Neural cell (in vitro differentiated cells): ENCODE data around the gene STX5.

Experiments
- RAD21 ChIP-seq: fragments of 450-650 bp; conservative IDR thresholded peaks from 2 replicates; pipeline ENCODE4 v1.6.1; 2014; ENCODE audit warnings: antibody characterized with exemption, mild to moderate bottlenecking, moderate library complexity
- TF ChIP-seq, protein P1 (sequence below): fragments of 450-650 bp; IDR thresholded peaks from 2 replicates; pipeline ENCODE4 v1.5.1; 2014; ENCODE audit warnings: antibody characterized with exemption, mild to moderate bottlenecking, moderate library complexity; ENCODE audit not compliant: poor library complexity, severe bottlenecking

DNA sequence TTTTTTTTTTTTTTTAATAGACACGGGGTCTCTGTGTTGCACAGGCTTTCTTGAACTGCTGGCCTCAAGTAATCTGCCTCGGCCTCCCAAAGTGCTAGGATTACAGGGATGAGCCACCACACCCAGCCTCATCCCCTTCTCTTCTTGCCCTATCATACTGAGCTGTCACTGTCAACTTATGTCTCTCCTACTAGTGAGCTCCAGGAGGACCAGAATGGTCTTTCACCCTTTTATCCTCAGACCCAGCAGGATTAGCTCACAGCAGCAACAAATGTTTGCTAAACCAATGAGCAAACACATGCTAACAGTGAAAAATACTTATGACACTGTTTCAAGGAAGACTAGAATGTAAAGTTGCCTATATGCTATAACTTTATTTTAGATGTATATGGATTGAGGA lies 20.2 kb downstream of the STX5 start:
- TF ChIP-seq, protein P1, sequence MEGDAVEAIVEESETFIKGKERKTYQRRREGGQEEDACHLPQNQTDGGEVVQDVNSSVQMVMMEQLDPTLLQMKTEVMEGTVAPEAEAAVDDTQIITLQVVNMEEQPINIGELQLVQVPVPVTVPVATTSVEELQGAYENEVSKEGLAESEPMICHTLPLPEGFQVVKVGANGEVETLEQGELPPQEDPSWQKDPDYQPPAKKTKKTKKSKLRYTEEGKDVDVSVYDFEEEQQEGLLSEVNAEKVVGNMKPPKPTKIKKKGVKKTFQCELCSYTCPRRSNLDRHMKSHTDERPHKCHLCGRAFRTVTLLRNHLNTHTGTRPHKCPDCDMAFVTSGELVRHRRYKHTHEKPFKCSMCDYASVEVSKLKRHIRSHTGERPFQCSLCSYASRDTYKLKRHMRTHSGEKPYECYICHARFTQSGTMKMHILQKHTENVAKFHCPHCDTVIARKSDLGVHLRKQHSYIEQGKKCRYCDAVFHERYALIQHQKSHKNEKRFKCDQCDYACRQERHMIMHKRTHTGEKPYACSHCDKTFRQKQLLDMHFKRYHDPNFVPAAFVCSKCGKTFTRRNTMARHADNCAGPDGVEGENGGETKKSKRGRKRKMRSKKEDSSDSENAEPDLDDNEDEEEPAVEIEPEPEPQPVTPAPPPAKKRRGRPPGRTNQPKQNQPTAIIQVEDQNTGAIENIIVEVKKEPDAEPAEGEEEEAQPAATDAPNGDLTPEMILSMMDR, result no peak
- no peak for TF ChIP-seq RAD21
